ENCODE measurements around the gene USP13.

DNA sequence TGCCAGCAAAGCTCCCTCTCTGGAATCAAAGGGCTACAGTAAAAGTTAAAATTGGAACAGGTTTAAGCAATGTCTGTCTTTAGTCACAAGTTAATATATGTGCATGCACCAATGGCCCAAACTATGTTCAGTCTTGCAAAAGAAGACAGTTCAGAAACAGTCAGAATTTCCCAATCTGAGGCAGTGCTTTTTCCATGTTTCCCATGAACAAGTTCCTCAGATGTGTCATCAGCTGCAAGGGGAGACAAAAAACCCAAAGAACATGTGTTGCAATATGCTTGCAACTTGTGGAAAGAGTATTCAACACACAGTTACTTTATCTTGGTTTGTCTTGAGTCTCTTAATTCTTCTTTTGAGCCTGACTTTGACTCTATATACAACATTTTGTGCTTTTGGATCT, 148.4 kb downstream of the USP13 start:
- TF ChIP-seq, protein P1, sequence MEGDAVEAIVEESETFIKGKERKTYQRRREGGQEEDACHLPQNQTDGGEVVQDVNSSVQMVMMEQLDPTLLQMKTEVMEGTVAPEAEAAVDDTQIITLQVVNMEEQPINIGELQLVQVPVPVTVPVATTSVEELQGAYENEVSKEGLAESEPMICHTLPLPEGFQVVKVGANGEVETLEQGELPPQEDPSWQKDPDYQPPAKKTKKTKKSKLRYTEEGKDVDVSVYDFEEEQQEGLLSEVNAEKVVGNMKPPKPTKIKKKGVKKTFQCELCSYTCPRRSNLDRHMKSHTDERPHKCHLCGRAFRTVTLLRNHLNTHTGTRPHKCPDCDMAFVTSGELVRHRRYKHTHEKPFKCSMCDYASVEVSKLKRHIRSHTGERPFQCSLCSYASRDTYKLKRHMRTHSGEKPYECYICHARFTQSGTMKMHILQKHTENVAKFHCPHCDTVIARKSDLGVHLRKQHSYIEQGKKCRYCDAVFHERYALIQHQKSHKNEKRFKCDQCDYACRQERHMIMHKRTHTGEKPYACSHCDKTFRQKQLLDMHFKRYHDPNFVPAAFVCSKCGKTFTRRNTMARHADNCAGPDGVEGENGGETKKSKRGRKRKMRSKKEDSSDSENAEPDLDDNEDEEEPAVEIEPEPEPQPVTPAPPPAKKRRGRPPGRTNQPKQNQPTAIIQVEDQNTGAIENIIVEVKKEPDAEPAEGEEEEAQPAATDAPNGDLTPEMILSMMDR (IDR thresholded peaks at IDR 0.05), result no peak
- TF ChIP-seq POLR2A (IDR thresholded peaks at IDR 0.05), result no peak
